ENCODE results near the gene MMP23B. TPM values are rescaled to one million over a fixed set of nuclear protein-coding genes. Genes with fewer than 3 reads are reported as not detected.

Gene MMP23B
- total RNA-seq, 1 donor from 2014 or later = 0.35 TPM

DNA sequence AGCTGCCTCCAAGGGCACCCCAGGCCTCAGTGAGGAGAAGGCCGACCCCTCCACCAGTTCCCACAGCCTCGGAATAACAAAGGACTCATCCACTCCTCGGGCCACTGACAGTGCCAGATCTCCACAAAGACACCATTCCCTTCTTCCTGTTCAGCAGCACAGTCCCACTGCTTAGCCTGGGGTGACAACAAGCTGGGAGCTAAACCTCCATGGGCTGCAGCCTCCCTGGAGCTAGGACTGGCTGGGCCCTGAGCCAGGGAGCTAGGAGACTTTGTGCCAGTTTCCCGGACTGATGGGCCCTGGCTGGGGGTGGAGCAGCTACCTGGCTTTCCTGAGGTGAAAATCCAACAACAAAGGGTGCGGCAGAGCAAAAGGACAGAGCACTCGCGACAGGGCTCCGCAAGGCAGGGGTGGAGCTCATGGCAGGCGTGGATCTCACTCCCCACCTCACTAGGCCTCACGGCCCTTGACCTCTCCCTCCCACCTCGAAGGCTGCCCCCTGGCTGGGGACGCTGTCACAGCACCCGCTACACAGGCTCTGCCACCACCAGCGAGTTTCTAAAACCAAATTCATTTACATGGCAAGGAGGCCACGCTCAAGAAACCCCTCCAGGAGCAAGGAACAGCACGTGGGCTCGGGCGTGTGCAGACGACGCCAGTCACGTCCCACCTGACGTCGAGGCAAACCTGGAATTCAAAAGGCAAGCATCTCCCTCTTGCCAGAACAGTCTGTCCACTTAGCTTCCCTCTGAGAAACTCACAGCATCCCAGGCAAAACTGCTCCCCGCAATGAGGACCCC, 46.8 kb downstream of the MMP23B start:
- peaks cover 26% of the 10 kb centered on the region for H3K4me1 Mint-ChIP-seq
- ChIA-PET POLR2A (interaction anchor here (0.7 to 1.8 kb wide), 5 partner anchors 10 to 227 kb away, joined by 3 to 8 read pairs (median 5); partner anchors contain the start of genes MIB2 and NADK), CTCF (interaction anchor here (1.2 kb wide), 1 partner anchor 98 kb away, joined by 4 read pairs; no protein-coding TSS in a partner anchor)

DNA sequence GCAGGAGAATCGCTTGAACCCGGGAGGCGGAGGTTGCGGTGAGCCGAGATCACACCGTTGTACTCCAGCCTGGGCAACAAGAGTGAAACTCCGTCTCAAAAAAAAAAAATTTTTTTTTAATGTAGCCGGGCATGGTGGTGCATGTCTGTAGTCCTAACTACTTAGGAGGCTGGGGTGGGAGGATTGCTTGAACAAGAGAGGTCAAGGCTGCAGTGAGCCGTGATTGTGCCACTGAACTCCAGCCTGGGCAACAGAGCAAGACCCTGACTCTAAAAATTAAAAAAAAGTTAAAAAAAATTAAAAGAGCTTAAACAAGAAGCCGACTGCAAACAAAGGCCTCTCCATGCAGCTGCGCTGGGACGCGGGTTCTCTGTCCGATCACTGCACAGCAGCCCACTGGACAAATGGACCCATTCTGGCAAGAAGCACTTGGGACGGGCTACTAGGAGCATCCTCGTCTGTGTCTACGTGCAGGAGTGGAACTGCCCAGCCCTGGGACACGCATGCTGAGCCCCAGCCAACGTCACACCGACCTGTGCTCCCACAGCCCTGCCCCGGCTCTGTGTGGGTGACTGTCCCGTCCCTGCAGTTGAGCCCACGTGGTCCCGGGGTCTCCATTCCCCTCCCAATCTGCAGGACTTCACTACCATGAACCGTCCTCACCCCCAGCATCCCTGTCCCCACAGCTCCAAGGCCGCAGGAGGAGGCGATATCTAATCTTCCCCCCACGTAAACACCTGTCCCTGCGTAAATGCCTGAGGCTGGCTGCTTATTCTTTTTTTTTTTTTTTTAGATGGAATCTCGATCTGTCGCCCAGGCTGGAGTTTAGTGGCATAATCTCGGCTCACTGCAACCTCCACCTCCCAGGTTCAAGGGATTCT, 48.3 kb downstream of the MMP23B start:
- no peak for DNase-seq
- ChIA-PET CTCF (no interaction called here), POLR2A (interaction anchor here (0.7 to 0.9 kb wide), 3 partner anchors 97 to 226 kb away, joined by 3 to 8 read pairs (median 7); no protein-coding TSS in a partner anchor)
- no peak for ATAC-seq (ENCODE audit: low read depth)
- no peak overlapping the region for H3K27ac Mint-ChIP-seq
- TF ChIP-seq, protein P1, sequence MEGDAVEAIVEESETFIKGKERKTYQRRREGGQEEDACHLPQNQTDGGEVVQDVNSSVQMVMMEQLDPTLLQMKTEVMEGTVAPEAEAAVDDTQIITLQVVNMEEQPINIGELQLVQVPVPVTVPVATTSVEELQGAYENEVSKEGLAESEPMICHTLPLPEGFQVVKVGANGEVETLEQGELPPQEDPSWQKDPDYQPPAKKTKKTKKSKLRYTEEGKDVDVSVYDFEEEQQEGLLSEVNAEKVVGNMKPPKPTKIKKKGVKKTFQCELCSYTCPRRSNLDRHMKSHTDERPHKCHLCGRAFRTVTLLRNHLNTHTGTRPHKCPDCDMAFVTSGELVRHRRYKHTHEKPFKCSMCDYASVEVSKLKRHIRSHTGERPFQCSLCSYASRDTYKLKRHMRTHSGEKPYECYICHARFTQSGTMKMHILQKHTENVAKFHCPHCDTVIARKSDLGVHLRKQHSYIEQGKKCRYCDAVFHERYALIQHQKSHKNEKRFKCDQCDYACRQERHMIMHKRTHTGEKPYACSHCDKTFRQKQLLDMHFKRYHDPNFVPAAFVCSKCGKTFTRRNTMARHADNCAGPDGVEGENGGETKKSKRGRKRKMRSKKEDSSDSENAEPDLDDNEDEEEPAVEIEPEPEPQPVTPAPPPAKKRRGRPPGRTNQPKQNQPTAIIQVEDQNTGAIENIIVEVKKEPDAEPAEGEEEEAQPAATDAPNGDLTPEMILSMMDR (IDR thresholded peaks at IDR 0.05) = no peak
- no peaks in the 10 kb centered on the region for H3K9me3 Mint-ChIP-seq
- no peaks in the 10 kb centered on the region for H3K27me3 Mint-ChIP-seq
- H3K4me1 Mint-ChIP-seq = peaks cover 23% of the 10 kb centered on the region
- H3K4me3 Mint-ChIP-seq = no peak overlapping the region
- intact Hi-C loops (cut with micrococcal nuclease) = no loop called here
- H3K36me3 Mint-ChIP-seq (ENCODE audit: low read depth) = peaks cover 23% of the 10 kb centered on the region

More for the DNA sequence above, 46.8 kb downstream of the MMP23B start:
- Mint-ChIP-seq H3K9me3 (no peaks in the 10 kb centered on the region), H3K27ac (peak overlapping the region; percentile 93), H3K27me3 (no peaks in the 10 kb centered on the region), H3K4me3 (peak overlapping the region; percentile 78), H3K36me3 (ENCODE audit: low read depth) (peaks cover 20% of the 10 kb centered on the region)
- peak; percentile 38 for ATAC-seq (ENCODE audit: low read depth)
- peak; percentile 34 for DNase-seq
- TF ChIP-seq, protein P1 (IDR thresholded peaks at IDR 0.05) = no peak
- intact Hi-C loops (cut with micrococcal nuclease) = loop anchor here (2.0 to 5.0 kb wide), 2 partner anchors 20 to 61 kb away; partner anchors contain the start of genes CDK11B and MIB2

GRCh38 chr1:1680912-1681273, 48.9 kb downstream of the MMP23B start:
- no peak overlapping the region for H3K4me3 Mint-ChIP-seq
- CTCF ChIA-PET = interaction anchor here (0.7 kb wide), 1 partner anchor 798 kb away, joined by 3 read pairs; no protein-coding TSS in a partner anchor
- ATAC-seq (ENCODE audit: low read depth) (no peak), DNase-seq (no peak)
- no peaks in the 10 kb centered on the region for H3K9me3 Mint-ChIP-seq
- H3K4me1 Mint-ChIP-seq = peaks cover 26% of the 10 kb centered on the region
- TF ChIP-seq, protein P1 (IDR thresholded peaks at IDR 0.05) = no peak
- H3K27me3 Mint-ChIP-seq = no peaks in the 10 kb centered on the region
- POLR2A ChIA-PET = interaction anchor here (0.7 kb wide), 2 partner anchors 98 to 216 kb away, joined by 3 to 7 read pairs; no protein-coding TSS in a partner anchor
- intact Hi-C loops (cut with micrococcal nuclease) = no loop called here
- H3K36me3 Mint-ChIP-seq (ENCODE audit: low read depth) = peaks cover 26% of the 10 kb centered on the region
- H3K27ac Mint-ChIP-seq = no peak overlapping the region

GRCh38 chr1:1683104-1683905, 51.3 kb downstream of the MMP23B start:
- ATAC-seq (ENCODE audit: low read depth) (no peak), DNase-seq (no peak)
- ChIA-PET CTCF (no interaction called here), POLR2A (no interaction called here)
- peaks cover 27% of the 10 kb centered on the region for H3K36me3 Mint-ChIP-seq (ENCODE audit: low read depth)
- intact Hi-C loops (cut with micrococcal nuclease) = no loop called here
- no peaks in the 10 kb centered on the region for H3K27me3 Mint-ChIP-seq
- H3K9me3 Mint-ChIP-seq = no peaks in the 10 kb centered on the region
- peaks cover 18% of the 10 kb centered on the region for H3K4me1 Mint-ChIP-seq
- no peak overlapping the region for H3K27ac Mint-ChIP-seq
- TF ChIP-seq, protein P1 (IDR thresholded peaks at IDR 0.05) = no peak
- no peak overlapping the region for H3K4me3 Mint-ChIP-seq

Other genes with a start within 250 kb of the MMP23B start
- 188 and 225 TPM in 2 replicates for gene CCNL2, start 232.8 kb upstream of the MMP23B start, total RNA-seq
- 134 and 136 TPM in 2 replicates for gene MRPL20, start 224.9 kb upstream of the MMP23B start, total RNA-seq
- gene ANKRD65, start 210.9 kb upstream of the MMP23B start, total RNA-seq = 0.13 TPM in 1 of 2 replicates, not detected in the other
- gene VWA1, start 196.5 kb upstream of the MMP23B start, total RNA-seq = not detected in 2 replicates
- gene ATAD3C, start 182.5 kb upstream of the MMP23B start, total RNA-seq = 0.58 and 0.86 TPM in 2 replicates
- 47.4 and 49.5 TPM in 2 replicates for gene ATAD3B, start 160.4 kb upstream of the MMP23B start, total RNA-seq
- 26.1 and 32.4 TPM in 2 replicates for gene ATAD3A, start 120.0 kb upstream of the MMP23B start, total RNA-seq
- gene TMEM240, start 91.5 kb upstream of the MMP23B start, total RNA-seq = 0.31 TPM in 1 of 2 replicates, not detected in the other
- gene SSU72, start 57.3 kb upstream of the MMP23B start, total RNA-seq = 111 and 118 TPM in 2 replicates
- 0.46 and 0.60 TPM in 2 replicates for gene FNDC10, start 32.0 kb upstream of the MMP23B start, total RNA-seq
- 27.6 and 36.4 TPM in 2 replicates for gene MIB2, start 16.7 kb upstream of the MMP23B start, total RNA-seq
- gene CDK11B, start 26.8 kb downstream of the MMP23B start, total RNA-seq = 28.5 and 29.1 TPM in 2 replicates
- 47.6 and 54.7 TPM in 2 replicates for gene SLC35E2B, start 60.6 kb downstream of the MMP23B start, total RNA-seq
- 48.6 and 58.9 TPM in 2 replicates for gene CDK11A, start 92.2 kb downstream of the MMP23B start, total RNA-seq
- gene NADK, start 146.3 kb downstream of the MMP23B start, total RNA-seq = 106 and 122 TPM in 2 replicates